Thoracic aorta (tissue), 2 donors: ENCODE results near the gene KRTAP16-1. TPM values are rescaled to one million over a fixed set of nuclear protein-coding genes. Genes with fewer than 3 reads are reported as not detected.

Source experiments
- ATAC-seq: fragments of 150-250 bp; one replicate; pipeline ENCODE4 v1.8.0; 2017; ENCODE audit warnings: low read depth; ENCODE audit not compliant: insufficient number of reproducible peaks, low FRiP score
- DNase-seq: peaks from one replicate; pipeline ENCODE4 v3.0.0-alpha.2; 2020; ENCODE audit warnings: low spot score
- H3K27ac ChIP-seq, 2 donors: fragments of 200-600 bp; sonication (generic); 1 replicate in 1 of 2; 2 replicates in 1 of 2; pipeline ENCODE4 v1.5.1; 2016; ENCODE audit warnings: mild to moderate bottlenecking in 2 of 2, moderate library complexity in 2 of 2
- H3K27me3 ChIP-seq: fragments of 200-600 bp; sonication (generic); replicated peaks from 2 replicates; pipeline ENCODE4 v1.6.0; 2016; ENCODE audit warnings: mild to moderate bottlenecking; ENCODE audit not compliant: insufficient read depth
- H3K36me3 ChIP-seq: fragments of 200-600 bp; sonication (generic); one replicate; pipeline ENCODE4 v1.5.1; 2016
- H3K4me1 ChIP-seq, 2 donors: fragments of 200-600 bp; sonication (generic); 1 replicate in 1 of 2; 2 replicates in 1 of 2; pipeline versions ENCODE4 v1.5.1 to v1.6.0; 2016; ENCODE audit warnings: low read depth in 2 of 2, mild to moderate bottlenecking in 1 of 2; ENCODE audit not compliant: control insufficient read depth in 1 of 2
- H3K4me3 ChIP-seq: fragments of 200-600 bp; sonication (generic); 2 replicates; pipeline ENCODE4 v1.5.1; 2016; ENCODE audit warnings: mild to moderate bottlenecking
- H3K9me3 ChIP-seq: fragments of 200-600 bp; sonication (generic); 2 replicates; pipeline ENCODE4 v1.5.1; 2016
- total RNA-seq, 2 donors: library from RNA; depleted of rRNA; stranded (reverse); fragments of >200 nt; gene quantifications; one replicate each; pipeline versions ENCODE4 v1.1.0 to v1.2.3, GENCODE V29; 2016
- TF ChIP-seq, protein P1 (sequence below): fragments of 200-600 bp; sonication (generic); IDR thresholded peaks from one replicate; pipeline ENCODE4 v1.5.1; 2019; ENCODE audit warnings: antibody characterized with exemption

The KRTAP16-1 gene
- total RNA-seq, 2 donors from 2014 or later = not detected

DNA sequence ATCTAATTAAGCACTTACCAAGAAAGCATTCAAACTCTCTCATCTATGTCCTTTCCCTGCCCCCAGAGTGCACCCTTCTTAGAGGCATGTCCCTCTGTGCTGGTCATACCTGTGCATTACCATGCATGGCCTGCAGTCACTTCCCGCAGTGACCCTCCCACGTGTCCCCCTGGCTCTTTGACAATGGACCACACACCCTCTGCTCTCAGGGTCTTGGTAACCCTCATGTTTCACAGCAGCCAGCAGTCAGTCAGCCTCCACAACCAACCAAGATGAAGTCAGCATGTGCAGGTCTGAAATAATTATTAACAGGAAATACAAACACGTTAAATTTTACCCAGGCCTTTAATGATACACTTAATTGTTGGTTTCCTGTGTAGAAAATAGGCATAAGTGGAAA, 31.4 kb upstream of the KRTAP16-1 start:
- no peaks in the 10 kb centered on the region for H3K27me3 ChIP-seq
- H3K36me3 ChIP-seq = no peaks in the 10 kb centered on the region
- no peaks in the 10 kb centered on the region for H3K9me3 ChIP-seq
- TF ChIP-seq, protein P1, sequence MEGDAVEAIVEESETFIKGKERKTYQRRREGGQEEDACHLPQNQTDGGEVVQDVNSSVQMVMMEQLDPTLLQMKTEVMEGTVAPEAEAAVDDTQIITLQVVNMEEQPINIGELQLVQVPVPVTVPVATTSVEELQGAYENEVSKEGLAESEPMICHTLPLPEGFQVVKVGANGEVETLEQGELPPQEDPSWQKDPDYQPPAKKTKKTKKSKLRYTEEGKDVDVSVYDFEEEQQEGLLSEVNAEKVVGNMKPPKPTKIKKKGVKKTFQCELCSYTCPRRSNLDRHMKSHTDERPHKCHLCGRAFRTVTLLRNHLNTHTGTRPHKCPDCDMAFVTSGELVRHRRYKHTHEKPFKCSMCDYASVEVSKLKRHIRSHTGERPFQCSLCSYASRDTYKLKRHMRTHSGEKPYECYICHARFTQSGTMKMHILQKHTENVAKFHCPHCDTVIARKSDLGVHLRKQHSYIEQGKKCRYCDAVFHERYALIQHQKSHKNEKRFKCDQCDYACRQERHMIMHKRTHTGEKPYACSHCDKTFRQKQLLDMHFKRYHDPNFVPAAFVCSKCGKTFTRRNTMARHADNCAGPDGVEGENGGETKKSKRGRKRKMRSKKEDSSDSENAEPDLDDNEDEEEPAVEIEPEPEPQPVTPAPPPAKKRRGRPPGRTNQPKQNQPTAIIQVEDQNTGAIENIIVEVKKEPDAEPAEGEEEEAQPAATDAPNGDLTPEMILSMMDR = no peak
- no peak overlapping the region for H3K4me3 ChIP-seq
- H3K27ac ChIP-seq = no peak overlapping the region
- no peaks in the 10 kb centered on the region for H3K4me1 ChIP-seq
- DNase-seq = no peak
- ATAC-seq = no peak

DNA sequence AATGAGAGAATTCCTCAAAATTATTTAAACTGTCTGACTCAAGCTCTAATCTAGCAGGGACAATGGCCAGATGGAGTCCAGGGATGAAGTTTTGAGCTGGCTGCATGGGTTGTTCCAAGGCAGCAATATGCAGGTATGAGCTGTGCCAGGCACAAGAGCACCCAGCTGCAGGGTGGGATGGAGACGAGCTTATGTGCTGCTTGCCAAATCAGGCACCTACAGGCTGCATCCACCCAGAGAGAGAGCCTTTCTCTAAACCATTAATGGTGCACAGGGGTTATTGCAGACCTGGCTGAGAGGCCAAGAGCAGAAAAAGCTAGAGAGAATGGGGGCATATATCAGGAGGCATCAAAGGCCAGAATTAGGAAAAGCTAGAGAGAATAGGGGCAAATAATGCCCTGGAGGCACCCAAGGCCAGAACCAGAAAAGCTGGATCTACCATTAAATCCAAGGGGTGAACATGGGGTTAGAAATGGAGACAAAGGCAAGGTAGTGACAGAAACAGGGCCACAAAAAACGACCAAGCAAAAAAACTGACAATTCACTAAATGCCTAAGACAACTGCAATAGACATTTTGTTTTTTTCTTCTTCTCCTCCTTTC, 30.6 kb upstream of the KRTAP16-1 start:
- no peaks in the 10 kb centered on the region for H3K36me3 ChIP-seq
- TF ChIP-seq, protein P1 = no peak
- no peak for DNase-seq
- no peak for ATAC-seq
- no peaks in the 10 kb centered on the region for H3K27me3 ChIP-seq
- no peak overlapping the region for H3K27ac ChIP-seq
- H3K9me3 ChIP-seq = no peaks in the 10 kb centered on the region
- H3K4me1 ChIP-seq = no peaks in the 10 kb centered on the region
- no peak overlapping the region for H3K4me3 ChIP-seq

DNA sequence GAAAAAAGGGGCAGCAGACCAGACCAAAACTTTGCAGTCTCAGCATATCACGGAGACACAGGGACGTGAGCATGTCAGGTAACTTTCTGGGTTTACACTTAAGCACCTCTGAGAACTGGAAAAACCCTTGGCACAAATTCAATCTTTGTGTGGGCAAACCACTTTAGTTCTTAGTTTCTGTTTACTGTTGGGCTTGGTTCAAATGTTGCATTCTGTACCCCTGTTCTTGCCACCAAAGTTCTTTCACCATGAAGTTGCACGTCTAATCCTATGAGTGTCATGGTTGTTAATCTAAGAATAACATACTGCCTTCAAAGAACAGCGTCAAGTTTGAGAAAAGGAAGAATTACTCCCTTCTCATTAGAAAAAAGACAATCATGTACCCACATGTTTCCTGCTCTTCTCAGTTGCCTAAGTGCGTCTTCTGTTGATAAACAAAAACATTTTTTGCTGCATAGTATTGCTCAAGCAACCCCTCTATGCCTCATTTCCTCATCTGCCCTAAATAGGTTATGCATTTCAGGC, 29.9 kb upstream of the KRTAP16-1 start:
- no peak overlapping the region for H3K4me3 ChIP-seq
- TF ChIP-seq, protein P1 = no peak
- no peak overlapping the region for H3K27ac ChIP-seq
- no peak for DNase-seq
- no peaks in the 10 kb centered on the region for H3K27me3 ChIP-seq
- no peaks in the 10 kb centered on the region for H3K9me3 ChIP-seq
- H3K4me1 ChIP-seq = no peaks in the 10 kb centered on the region
- H3K36me3 ChIP-seq = no peaks in the 10 kb centered on the region
- no peak for ATAC-seq

DNA sequence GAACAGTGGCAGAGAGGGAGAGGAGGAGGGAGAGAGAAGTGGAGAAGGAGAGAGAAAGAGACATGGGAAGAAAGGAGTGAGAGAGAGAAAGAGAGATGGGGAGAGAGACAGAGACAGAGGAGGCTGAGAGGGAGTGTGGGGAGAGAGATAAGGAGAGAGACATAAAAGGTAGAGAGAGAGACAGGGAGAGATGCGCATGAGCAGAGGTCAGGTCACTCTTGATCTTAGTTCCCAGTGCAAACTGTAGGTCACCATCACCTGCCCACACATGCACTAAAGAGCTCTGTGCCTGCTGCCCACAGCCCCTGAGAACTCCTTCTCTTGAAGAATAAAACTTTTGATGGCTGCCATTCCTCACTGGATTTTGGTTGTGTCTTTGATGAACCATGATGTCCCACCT, 26.6 kb upstream of the KRTAP16-1 start:
- ATAC-seq = no peak
- Histone ChIP-seq H3K36me3 (no peaks in the 10 kb centered on the region), H3K4me1 (no peaks in the 10 kb centered on the region), H3K27ac (no peak overlapping the region), H3K27me3 (no peaks in the 10 kb centered on the region), H3K9me3 (no peaks in the 10 kb centered on the region), H3K4me3 (no peak overlapping the region)
- no peak for DNase-seq
- TF ChIP-seq, protein P1 = no peak

DNA sequence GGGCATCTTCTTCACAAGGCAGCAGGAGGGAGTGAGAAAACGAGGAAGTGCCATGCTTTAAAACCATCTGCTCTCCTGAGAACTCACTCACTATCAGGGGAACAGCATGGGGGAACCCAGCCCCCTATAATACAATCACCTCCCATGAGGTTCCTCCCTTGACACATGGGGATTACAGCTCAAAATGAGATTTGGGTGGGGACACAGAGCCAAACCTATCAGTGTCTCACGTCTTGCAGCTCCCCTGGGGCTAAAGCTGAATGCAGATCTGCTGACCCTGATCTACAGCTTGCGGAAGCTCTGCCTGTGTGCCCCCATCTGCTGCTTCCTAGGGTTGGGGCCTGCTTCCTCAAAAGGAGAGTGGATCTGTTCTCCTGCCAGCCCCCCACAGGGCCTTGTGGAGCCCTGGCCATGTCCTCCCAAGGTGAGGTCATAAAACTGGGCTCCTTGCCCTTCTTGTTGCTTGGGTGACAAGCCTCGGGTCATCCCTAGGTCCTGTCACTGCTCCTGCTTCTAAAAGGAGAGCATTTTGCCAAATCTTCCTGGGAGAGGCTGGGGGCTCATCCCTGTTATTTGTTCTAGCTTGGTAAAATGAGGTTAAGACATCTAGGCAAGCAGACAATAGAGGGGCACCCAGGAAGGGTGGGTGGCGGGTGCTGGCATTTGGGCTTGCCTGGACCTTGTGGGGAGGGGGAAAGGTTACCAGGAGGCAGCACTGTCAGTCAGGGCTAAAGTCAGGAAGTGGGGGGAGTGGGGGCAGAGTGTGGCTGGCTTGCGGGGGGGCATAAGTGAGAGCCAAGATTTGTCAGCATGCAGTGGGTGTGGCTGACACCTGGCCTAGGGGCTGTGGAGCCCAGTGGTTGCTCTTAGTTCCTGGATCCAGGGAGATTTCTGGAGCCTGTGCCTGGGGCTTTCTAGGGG, 25.5 kb upstream of the KRTAP16-1 start:
- ATAC-seq (no peak), DNase-seq (no peak)
- Histone ChIP-seq H3K27me3 (no peaks in the 10 kb centered on the region), H3K27ac (no peak overlapping the region), H3K4me3 (no peak overlapping the region), H3K9me3 (no peaks in the 10 kb centered on the region), H3K36me3 (no peaks in the 10 kb centered on the region), H3K4me1 (no peaks in the 10 kb centered on the region)
- TF ChIP-seq, protein P1 = no peak
